K562 (cell line): ENCODE measurements around the gene PLEKHM3. TPM values are rescaled to one million over a fixed set of nuclear protein-coding genes. Genes with fewer than 3 reads are reported as not detected.

Experiments
- ATF4 ChIP-seq: fragments of 450-650 bp; formaldehyde crosslinking; IDR thresholded peaks from 2 replicates; pipeline ENCODE4 v1.4.0; 2022; ENCODE audit warnings: mild to moderate bottlenecking, moderate library complexity
- CBFA2T3 ChIP-seq: fragments of 450-650 bp; IDR thresholded peaks from 2 replicates; pipeline ENCODE4 v1.6.1; 2017
- ESRRB ChIP-seq: fragments of 250-450 bp; sonication (Bioruptor Pico); IDR thresholded peaks from 2 replicates; pipeline ENCODE4 v1.5.0; 2020; ENCODE audit warnings: mild to moderate bottlenecking, moderate library complexity, borderline replicate concordance
- HMGN3 ChIP-seq: IDR thresholded peaks from 2 replicates; pipeline ENCODE4 v1.6.1; 2011; ENCODE audit warnings: borderline replicate concordance, low read depth, mild to moderate bottlenecking, mixed read lengths, low read length; ENCODE audit not compliant: insufficient read length; ENCODE audit errors: extremely low read depth
- MAZ ChIP-seq, 2 experiments: fragments of 450-650 bp in 1 of 2; sonication (generic) in 1 of 2; formaldehyde crosslinking; IDR thresholded peaks in 1 of 2; conservative IDR thresholded peaks in 1 of 2; 2 replicates each; pipeline versions ENCODE4 v1.4.0 to v1.5.0; 2020; ENCODE audit warnings: mild to moderate bottlenecking in 1 of 2, missing genetic modification reagents in 1 of 2
- MCM7 ChIP-seq, 2 experiments: fragments of 450-650 bp; IDR thresholded peaks; 2 replicates each; pipeline ENCODE4 v1.6.1; 2016 to 2018
- POLR2A ChIP-seq: fragments of 450-650 bp; conservative IDR thresholded peaks from 2 replicates; pipeline ENCODE4 v1.6.1; 2016
- U2AF2 ChIP-seq: fragments of 200-400 bp; formaldehyde crosslinking; optimal IDR thresholded peaks from 2 replicates; pipeline ENCODE3; 2017; ENCODE audit warnings: low read depth, mild to moderate bottlenecking, low read length
- ZNF398 ChIP-seq: fragments of 250-450 bp; sonication (Bioruptor Pico); IDR thresholded peaks from 2 replicates; pipeline ENCODE4 v1.8.0; 2021; ENCODE audit warnings: moderate library complexity, mild to moderate bottlenecking, inconsistent platforms
- ZNF76 ChIP-seq: fragments of 250-450 bp; sonication (Bioruptor Pico); IDR thresholded peaks from 2 replicates; pipeline ENCODE4 v1.4.0; 2020; ENCODE audit warnings: mild to moderate bottlenecking, moderate library complexity, borderline replicate concordance
- polyA plus RNA-seq, 8 experiments: library from polyadenylated mRNA; depleted of rRNA in 4 of 8; stranded (reverse) in 5 of 8; unstranded in 3 of 8; fragments of >200 nt; fragmentation: Nextera tagmentation in 2 of 8; fragmentation: Illumina TruSeq in 1 of 8; extraction: Ambion mirVana in 2 of 8; extraction: Trizol in 1 of 8; gene quantifications; 2 replicates each; pipeline versions ENCODE4 v1.2.1 to v1.2.3, GENCODE V29; 2011 to 2014; ENCODE audit warnings: inconsistent platforms in 1 of 8, missing spikeins in 1 of 8
- total RNA-seq, 7 experiments: library from RNA; depleted of rRNA in 6 of 7; stranded (reverse); fragments of >200 nt in 6 of 7; fragmentation: Illumina TruSeq in 2 of 7; extraction: Trizol in 2 of 7; gene quantifications; 2 replicates each; pipeline versions ENCODE4 v1.2.1 to v1.2.3, GENCODE V29; 2011 to 2021; ENCODE audit warnings: low replicate concordance in 1 of 7
- TF ChIP-seq, protein P1 (sequence below): fragments of 200-600 bp; sonication (generic); IDR thresholded peaks from one replicate; pipeline ENCODE4 v1.6.1; 2012; ENCODE audit warnings: mild to moderate bottlenecking, low read depth, low read length, inconsistent platforms
- TF ChIP-seq, protein P2 (sequence below): fragments of 450-650 bp; IDR thresholded peaks from 2 replicates; pipeline ENCODE4 v1.6.1; 2016

PLEKHM3 gene
- total and polyA plus RNA-seq, 9 of the 15 experiments (the other 6 are each of a cell fraction or from before 2014, with no cell fraction given): 0.24 to 1.6 (median 1.0) TPM

- TF ChIP-seq, protein P1, sequence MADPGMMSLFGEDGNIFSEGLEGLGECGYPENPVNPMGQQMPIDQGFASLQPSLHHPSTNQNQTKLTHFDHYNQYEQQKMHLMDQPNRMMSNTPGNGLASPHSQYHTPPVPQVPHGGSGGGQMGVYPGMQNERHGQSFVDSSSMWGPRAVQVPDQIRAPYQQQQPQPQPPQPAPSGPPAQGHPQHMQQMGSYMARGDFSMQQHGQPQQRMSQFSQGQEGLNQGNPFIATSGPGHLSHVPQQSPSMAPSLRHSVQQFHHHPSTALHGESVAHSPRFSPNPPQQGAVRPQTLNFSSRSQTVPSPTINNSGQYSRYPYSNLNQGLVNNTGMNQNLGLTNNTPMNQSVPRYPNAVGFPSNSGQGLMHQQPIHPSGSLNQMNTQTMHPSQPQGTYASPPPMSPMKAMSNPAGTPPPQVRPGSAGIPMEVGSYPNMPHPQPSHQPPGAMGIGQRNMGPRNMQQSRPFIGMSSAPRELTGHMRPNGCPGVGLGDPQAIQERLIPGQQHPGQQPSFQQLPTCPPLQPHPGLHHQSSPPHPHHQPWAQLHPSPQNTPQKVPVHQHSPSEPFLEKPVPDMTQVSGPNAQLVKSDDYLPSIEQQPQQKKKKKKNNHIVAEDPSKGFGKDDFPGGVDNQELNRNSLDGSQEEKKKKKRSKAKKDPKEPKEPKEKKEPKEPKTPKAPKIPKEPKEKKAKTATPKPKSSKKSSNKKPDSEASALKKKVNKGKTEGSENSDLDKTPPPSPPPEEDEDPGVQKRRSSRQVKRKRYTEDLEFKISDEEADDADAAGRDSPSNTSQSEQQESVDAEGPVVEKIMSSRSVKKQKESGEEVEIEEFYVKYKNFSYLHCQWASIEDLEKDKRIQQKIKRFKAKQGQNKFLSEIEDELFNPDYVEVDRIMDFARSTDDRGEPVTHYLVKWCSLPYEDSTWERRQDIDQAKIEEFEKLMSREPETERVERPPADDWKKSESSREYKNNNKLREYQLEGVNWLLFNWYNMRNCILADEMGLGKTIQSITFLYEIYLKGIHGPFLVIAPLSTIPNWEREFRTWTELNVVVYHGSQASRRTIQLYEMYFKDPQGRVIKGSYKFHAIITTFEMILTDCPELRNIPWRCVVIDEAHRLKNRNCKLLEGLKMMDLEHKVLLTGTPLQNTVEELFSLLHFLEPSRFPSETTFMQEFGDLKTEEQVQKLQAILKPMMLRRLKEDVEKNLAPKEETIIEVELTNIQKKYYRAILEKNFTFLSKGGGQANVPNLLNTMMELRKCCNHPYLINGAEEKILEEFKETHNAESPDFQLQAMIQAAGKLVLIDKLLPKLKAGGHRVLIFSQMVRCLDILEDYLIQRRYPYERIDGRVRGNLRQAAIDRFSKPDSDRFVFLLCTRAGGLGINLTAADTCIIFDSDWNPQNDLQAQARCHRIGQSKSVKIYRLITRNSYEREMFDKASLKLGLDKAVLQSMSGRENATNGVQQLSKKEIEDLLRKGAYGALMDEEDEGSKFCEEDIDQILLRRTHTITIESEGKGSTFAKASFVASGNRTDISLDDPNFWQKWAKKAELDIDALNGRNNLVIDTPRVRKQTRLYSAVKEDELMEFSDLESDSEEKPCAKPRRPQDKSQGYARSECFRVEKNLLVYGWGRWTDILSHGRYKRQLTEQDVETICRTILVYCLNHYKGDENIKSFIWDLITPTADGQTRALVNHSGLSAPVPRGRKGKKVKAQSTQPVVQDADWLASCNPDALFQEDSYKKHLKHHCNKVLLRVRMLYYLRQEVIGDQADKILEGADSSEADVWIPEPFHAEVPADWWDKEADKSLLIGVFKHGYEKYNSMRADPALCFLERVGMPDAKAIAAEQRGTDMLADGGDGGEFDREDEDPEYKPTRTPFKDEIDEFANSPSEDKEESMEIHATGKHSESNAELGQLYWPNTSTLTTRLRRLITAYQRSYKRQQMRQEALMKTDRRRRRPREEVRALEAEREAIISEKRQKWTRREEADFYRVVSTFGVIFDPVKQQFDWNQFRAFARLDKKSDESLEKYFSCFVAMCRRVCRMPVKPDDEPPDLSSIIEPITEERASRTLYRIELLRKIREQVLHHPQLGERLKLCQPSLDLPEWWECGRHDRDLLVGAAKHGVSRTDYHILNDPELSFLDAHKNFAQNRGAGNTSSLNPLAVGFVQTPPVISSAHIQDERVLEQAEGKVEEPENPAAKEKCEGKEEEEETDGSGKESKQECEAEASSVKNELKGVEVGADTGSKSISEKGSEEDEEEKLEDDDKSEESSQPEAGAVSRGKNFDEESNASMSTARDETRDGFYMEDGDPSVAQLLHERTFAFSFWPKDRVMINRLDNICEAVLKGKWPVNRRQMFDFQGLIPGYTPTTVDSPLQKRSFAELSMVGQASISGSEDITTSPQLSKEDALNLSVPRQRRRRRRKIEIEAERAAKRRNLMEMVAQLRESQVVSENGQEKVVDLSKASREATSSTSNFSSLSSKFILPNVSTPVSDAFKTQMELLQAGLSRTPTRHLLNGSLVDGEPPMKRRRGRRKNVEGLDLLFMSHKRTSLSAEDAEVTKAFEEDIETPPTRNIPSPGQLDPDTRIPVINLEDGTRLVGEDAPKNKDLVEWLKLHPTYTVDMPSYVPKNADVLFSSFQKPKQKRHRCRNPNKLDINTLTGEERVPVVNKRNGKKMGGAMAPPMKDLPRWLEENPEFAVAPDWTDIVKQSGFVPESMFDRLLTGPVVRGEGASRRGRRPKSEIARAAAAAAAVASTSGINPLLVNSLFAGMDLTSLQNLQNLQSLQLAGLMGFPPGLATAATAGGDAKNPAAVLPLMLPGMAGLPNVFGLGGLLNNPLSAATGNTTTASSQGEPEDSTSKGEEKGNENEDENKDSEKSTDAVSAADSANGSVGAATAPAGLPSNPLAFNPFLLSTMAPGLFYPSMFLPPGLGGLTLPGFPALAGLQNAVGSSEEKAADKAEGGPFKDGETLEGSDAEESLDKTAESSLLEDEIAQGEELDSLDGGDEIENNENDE: no peak
- TF ChIP-seq, protein P2, sequence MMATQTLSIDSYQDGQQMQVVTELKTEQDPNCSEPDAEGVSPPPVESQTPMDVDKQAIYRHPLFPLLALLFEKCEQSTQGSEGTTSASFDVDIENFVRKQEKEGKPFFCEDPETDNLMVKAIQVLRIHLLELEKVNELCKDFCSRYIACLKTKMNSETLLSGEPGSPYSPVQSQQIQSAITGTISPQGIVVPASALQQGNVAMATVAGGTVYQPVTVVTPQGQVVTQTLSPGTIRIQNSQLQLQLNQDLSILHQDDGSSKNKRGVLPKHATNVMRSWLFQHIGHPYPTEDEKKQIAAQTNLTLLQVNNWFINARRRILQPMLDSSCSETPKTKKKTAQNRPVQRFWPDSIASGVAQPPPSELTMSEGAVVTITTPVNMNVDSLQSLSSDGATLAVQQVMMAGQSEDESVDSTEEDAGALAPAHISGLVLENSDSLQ: peak; percentile 38
- TF ChIP-seq MAZ (CRISPR knock-in tag; conservative IDR thresholded peaks at IDR 0.05 in 1 of 2, IDR thresholded peaks at IDR 0.05 in 1 of 2) (peak; percentile 39 to 77), ESRRB (CRISPR knock-in tag) (no peak), MCM7 (IDR thresholded peaks at IDR 0.05) (no peak), CBFA2T3 (no peak), POLR2A (peak; percentile 84), ZNF76 (CRISPR knock-in tag) (0 out of 2 replicates have a peak, but pooled peaks have one; percentile 39), ZNF398 (CRISPR knock-in tag) (no peak), ATF4 (CRISPR knock-in tag) (no peak), U2AF2 (no peak), HMGN3 (peak; percentile 83)
These were observed at the start of gene PLEKHM3 (continued) for GRCh38 chr2:208025037-208025813.
